Hematopoietic multipotent progenitor cell treated with erythropoietin and hydrocortisone succinate and interleukin-3 and kit ligand, for 8 days (in vitro differentiated cells): Measurements from ENCODE around the gene RHO.

Experiments used
- DNase-seq: peaks from one replicate; pipeline ENCODE4 v3.0.0-alpha.2; 2015

Gene RHO

DNA sequence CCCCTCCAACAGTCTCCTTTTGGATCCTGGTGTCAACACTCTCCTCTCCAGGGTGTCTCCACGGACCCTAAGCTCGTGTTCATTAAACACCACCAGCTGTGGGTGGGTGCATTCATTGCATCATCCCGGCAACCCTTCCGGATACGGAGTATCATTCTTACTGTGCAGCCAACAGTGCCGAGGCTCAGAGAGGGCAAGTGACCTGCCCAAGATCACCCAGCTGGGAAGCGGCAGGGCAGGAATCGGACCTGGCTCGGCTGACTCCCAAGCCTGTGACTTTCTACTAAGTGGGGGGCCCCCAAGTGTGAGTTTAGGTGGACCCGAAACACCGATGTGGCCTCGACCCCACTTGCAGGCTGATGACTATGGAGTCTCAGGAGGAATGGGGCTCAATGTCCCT, 34.9 kb downstream of the RHO start:
- DNase-seq, result no peak

DNA sequence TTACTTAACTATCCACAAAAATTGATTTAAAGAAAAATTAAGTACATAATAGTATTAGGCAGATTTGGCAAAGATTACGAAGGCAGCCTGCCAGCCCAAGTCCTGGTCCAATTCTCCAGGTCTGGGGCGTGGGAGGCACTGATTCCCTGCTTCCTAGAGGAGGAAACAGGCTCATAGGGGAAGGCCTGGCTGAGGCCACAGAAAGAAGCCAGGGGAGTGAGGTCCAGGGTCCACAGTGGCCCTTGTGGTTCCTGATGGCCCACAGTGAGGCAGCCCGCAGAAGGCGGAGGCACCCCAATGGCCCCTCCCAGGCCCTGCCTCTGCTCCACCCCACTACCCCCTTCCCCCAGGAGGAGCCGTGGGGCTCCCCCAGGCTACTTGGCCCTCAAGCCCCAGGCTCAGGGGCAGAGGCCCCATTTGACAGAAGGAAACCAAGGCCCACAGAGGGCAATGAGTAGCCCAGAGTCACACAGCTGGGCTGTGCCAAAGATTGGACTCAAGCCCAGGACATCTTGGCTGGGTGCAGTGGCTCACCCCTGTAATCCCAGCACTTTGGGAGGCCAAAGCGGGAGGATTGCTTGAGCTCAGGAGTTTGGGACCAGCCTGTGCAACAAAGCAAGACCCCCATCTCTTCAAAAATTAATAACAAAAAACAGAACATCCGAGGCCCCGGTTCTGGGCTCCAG, 35.6 kb downstream of the RHO start:
- DNase-seq, result no peak

DNA sequence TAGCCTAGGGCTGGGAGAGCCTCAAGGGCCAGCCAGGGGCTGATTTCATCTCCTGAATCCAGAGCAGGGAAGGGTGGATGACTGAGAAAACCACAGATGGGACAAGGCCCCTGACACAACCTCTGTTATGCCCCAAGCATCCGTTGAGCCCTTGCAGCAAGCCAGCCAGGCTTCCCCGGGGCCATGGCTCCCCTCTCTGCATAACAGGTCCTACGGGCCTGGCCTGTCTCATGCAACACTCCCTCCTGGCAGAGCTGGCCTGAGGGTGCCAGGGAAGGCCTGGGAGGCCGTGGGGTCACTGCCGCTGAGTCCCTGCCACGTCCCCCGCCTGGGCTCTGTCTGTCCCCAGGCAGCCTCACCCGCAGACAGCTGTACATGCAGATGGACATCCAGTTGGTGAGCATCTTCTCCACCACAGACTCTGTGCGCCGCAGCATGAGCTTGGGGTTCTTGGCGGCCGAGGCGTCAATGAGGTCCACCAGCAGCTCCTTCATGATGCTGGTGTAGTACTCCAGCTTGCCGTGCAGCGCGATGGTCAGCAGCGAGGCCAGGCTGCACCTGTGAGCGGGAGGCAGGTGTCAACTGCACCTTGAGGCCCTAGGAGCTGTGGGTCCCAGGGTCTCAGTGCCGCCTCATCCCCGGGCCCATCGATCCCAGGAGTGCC, 36.7 kb downstream of the RHO start:
- DNase-seq, result no peak

DNA sequence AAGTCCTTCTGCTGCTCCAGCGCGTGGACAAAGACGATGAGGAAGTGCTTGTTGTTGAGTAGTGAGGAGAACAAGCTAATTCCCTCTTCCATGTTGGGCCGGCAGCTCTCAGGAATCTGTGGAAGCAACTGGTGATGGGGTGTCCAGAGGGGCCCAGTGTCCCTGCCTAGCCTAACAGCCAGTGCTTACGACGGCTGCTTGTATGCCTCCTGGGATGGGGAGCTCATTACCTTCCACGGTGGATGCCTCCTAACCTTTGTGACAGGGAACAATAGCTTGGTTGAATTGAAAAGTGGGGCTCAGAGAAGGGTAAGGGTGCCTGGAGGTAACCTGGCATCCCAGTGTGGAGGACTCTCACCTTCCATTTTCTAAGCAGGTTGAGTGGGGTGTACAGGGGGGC, 37.5 kb downstream of the RHO start:
- DNase-seq, result no peak

DNA sequence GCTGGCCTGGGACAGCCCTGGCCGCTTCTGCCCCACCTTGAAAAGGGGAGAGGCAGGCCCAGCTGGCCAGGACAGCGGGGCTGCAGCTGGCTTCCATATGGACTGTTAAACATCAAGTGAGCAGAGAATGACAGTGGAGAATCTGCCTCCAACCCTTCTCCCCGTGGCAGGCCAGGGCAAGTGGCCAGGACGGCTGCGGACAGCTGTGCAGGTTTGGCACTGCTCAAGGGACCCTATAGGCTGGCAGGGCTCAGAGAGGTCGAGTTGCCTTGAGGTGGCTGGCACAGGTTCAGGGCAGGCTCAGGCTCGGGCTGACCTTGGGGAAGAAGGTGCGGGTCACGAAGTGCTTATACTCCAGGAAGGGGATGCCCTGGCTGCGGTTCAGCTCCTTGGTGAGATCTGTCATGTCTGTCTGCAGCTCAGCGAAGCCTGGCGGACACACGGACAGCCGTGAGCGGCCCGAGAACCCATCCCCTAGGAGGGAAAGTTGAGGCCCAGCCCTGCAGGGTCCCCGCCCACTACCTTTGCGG, 38.8 kb downstream of the RHO start:
- DNase-seq, result no peak

DNA sequence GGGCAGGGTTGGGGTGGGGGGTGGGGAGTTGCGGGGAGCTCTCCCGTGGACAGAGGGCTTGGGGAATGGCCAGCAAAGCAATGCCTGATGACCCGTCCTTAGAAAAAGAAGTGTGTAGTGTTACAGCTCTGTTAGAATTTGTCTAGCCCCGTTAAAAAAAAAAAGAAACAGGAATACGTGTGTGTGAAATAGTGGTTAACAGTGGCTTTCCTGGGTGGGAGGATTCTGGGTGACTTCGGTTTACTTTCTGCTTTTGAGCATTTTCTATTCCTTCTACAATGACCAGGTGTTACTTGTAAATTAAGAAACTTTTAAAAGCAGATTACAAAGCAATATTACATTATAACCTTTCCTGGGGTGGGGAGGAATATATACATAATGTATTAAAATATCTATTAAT, 39.5 kb downstream of the RHO start:
- DNase-seq, result no peak

DNA sequence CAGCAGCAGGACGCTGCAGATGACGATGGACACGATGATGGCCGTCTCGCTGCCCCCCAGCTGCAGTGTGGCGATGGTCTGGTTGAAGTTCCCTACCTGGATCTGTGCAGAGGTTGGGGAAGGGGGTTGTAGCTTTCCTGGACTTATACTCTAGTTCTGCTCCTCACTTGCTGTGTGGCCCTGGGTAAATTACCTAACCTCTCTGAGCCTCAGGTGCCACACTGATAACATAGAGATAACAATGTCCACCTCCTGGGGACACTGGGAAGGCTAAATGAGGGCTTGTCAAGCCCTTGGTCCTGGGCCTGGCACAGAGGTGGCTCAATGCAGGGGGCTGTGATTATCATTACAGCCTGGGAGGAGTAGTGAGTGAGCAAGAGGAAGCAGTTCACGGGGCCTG, 41.4 kb downstream of the RHO start:
- DNase-seq, result no peak

DNA sequence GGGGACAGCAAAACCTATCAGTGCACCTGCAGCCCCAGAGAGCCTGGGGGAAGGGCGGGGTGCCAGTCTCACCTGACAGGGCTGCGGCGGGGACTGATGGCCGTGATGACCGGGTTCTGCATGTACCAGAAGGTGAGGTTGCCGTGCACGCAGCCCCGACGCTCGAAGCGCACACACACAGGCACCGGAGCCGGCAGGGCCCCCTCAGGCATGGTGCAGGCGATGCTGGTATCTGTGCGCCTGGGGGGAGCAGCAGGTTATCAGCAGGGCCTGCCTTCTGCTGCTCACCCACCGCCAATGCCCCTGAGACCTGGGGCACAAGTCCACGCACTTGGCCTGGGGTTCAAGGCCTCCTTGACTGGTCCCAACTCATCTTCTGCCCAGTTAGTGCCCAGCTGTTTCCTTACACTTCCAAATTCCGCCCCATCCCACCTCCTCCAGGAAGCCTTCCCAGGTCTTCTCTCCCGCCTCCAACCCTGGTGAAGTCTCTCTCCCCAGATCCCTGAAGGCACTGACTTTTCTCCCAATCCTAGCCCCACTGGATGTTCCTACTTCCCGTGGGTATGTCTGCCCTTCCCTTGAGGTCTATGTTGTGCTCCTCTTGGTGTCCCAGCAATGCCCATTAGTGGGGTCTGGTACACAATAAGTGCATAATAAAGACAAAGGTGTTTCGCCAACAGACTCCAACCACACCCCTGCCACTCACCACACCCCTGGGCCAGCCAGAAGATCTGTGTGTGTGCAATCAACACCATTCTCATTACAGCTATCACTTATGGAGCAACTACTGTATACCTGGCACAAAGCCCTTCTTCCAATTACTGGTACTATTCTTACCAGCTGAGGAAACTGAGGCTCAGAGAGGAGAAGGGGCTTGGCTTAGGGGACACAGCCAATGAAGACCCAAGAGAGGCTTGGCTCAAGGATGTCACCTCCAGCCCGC, 43.4 kb downstream of the RHO start:
- DNase-seq, result no peak

DNA sequence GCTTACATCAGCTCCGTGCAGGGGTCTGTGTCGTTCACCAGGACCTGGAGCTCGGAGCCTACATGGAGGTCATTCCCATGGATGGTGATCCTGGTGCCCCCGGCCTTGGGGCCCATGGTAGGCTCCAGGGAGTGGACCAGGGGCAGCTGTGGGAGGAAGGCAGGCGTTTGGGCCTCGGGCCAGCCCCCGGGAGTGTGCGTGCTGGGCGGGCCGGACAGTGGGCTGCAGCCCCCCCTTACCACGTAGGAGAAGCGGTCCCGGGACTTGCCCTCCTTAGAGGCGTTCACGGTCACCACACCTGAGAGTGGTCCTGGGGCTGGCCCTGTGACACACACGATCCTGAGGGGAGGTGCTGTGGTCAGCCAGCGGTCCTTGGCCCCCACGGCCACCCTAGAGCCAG, 44.2 kb downstream of the RHO start:
- no peak for DNase-seq

DNA sequence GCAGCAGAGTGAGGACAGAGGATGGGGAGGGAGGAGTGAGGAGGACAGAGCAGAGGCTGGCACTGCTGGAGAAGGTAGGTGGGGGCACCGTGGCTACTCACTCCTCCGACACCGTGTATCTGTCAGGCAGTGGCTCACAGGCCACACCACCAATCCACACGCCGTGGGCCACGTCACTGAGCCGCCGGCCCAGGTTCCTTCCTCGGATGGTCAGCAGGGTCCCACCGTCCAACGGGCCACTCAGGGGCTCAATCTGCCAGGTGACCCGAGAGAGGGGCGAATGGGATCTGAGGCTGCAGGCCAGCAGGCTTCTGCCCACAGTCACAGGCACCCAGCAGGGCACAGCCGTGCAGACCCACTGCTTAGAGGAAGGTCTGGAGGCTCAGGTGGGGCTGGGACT, 45.1 kb downstream of the RHO start:
- DNase-seq, result no peak

DNA sequence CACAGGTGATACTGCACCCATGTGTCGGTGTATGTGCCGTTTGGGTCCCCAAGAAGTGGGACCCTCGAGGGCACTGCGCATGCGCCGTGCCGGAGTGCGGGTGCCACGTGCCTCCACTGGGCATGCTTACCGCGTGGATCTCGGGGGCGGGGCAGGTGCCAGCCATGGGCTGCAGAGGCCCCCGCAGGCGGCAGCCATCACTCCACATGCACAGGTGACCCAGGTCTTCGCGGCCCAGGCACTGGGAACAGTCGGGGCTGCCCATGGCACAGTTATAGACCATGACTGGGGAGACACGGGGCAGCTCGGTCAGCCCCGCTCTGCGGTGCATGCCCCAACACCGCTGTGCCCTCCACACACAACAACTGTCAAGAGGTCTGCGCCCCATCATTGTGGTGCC, 45.8 kb downstream of the RHO start:
- DNase-seq, result no peak

DNA sequence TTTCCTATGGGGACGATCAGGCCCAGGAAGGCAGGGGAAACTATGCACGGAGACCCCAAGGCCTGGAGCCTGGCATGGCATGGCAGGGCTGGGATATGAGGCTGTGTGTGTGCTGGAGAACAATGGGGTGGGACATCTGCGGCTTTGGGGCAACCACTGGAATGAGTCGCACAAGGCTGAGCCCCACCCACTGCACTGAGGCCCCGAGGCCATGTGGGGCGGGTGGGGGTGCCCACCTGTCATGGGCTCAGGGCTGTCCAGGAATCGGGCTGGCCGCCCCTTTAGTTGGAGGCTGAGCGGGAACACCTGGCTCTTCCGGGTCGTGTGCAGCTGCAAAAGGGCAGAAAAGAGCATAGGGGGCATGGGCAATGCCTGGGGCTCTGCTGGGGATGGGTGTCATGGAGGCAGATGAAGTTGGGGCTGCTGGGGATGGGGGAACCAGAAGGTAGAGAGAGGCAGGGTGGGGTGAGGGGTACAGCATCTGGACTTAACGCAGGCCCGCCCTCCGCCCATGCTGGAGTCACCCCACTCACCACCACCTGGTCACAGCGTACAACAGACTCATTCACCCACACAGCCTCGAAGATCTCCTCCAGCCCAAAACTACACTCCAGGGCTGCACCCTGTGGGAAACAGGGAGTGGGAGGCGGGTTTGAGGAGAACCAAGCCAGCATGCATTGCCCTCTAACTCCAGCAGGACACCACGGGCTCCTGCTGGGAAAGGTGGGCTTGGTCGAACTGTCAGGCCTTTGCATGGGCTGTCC, 47.0 kb downstream of the RHO start:
- DNase-seq, result peak; percentile 37

DNA sequence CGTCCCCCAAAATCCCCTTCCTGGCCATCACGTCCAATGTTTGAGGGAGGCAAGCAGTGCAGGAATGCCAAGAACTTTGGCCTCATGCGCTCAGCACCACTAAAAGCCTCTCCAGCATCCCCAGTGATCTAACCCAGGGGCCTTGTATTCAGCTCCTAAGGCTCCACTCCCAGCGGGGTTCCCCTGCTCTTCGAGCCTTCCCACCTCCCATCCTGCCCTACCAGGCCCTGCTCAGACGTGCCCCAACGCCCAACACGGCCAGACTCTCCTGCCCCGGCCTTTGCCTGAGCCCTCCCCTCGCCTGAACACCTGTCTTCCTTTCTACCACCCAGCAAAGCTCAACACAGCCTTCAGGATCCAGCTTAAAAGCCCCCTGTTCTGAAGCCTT, 47.6 kb downstream of the RHO start:
- no peak for DNase-seq

DNA sequence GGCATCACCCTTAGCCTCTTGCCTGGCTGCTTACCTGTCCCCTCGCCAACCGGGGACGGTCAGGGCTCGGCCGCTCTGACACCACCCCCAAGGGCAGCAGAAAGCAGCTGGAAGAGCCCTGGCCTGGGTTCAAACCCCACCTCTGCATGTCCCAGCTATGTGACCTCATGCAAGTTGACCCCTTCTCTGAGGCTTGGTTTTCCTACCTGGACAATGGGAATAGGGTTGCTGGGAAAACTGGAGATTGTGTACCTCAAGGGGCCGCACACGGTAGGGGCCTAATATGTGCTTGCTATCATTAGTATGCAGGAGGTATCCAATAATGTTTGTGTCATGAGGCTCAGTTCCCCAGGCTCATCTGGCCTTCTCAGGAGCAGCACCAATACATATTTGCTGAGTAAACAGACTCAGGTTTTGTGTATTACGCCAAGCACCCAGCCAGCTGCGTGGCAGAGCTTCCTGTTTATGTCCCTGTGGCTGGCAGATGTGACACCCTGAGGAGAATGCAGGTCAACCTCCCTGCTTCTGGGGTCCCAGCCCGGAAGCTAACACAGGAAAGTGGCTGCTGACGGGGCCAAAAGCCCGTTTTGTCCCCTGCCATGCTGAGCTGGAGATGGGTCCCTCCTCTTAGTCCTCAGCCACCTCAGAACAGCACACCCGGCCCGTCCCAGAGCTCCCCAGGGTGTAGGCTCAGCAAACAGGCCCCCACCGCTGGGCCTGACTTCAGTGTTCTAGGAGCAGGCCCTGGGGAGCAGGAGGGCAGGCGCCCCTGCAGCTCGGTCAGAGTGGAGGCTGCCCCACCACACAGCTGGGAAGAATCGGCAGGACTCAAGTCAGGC, 48.3 kb downstream of the RHO start:
- peak; percentile 55 for DNase-seq

DNA sequence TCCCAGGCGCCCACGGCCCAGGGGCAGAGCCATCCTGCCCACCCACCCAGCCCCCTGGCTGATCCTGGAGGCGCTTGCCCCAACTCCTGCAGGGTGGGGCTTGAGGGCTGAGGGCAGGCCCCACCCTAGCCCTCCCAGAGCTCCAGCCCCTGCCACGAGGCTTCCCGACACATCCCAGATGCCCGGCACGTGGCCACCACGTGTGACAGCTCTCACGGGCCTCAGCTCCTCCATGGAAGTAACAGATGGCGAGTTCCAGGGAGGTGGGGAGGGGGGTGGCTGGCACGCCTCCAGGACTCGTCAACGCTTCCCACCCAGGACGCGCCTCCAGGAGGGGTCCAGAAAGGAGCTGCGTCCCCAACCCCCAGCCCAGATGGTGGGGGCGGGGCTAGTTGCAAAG, 48.9 kb downstream of the RHO start:
- peak; percentile 78 for DNase-seq

DNA sequence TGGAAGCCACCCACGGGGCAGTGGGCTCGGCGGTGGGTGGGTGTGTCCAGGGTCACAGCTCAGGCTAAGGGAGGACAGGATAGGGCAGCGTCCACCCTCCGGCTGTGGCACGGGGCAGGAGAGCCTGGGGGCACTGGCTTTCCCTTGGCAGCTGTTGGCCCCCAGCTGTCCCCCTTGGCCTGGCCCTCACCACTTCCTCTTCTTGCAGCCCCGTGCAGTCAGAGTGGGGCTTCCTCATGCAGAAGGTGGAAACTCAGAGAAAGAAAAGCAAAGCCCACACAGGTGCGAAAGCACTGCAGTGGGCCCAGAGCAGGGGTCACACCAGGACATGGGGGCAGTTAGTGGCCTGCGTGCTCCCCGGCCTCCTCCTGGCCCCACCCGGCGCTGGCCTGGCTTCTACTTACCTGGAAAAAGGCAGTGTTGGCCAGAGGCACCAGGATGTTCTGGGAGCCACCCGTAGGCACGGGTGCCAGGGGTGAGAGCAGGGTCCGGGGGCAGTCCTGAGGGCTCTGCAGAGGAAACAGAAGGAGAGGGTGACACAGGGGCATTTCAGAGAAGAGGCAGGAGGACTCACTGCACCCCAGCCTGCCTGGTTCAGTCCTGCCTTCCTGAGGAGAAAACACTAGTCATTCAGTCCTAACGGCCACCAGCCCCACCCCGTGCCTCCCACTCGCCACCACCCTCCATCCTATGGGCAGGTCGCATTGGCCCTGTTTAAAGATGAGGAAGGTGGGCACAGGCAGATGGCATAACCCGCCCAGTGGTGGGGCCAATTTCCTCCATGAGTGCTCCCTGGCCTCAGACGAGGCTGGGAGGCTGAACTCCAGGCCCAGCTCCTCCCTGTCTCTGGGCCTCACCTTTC, 49.7 kb downstream of the RHO start:
- peak; percentile 93 for DNase-seq

DNA sequence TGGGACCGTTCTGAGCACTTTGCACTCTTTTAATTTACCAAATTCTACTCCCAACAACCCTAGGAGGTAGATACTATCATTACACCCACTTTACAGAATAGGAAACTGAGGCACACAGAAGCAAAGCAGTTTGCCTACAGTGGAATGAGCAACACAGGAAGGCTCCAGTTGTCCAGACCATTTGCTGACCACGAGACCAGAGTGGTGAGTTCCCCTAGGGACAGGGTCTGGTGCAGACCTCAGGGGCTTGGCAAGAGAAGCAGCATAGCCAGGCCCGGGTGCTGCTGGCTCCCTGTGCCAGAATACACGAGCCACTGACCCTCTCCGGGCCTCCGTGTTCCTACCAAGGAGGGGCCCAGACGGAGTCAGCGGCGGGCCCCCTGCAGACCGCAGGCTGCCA, 51.6 kb downstream of the RHO start:
- no peak for DNase-seq

DNA sequence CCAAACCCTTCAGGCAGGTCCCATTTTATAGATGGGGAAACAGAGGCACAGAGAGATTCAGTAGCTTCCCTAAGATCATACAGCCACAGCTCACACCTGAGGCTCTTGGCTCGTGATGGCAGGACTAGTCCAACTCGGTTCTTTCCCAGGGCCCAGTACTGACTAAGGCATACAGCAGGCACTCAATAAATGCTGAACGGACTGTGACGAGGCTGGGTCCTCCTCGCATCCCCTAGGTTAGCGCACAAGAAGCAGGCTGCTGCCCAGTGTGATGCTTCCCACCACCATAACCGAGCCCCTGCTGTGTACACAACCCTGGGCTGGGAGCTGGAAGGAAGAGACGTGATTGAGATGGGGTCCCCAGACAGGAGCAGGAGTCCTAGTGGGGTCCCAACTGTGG, 53.2 kb downstream of the RHO start:
- DNase-seq, result no peak

DNA sequence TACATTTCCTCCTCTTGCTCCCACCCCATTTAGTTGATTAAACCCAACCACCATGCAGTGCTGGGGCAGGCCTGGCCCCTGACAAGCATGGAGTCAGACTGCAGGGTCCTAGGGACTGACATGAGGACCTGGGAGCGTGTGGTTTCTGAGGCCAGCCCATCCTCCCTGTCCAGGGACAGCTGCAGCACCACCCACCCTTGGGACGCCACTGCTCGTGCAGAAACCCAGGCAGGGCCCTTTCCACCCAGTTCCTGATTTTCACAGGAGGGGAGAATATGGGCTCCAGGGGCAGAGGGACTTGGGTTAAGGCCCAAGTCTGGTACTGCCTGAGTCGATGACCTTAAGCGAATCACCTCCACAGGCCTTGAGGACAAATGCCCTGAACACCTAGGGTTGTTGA, 54.4 kb downstream of the RHO start:
- no peak for DNase-seq

DNA sequence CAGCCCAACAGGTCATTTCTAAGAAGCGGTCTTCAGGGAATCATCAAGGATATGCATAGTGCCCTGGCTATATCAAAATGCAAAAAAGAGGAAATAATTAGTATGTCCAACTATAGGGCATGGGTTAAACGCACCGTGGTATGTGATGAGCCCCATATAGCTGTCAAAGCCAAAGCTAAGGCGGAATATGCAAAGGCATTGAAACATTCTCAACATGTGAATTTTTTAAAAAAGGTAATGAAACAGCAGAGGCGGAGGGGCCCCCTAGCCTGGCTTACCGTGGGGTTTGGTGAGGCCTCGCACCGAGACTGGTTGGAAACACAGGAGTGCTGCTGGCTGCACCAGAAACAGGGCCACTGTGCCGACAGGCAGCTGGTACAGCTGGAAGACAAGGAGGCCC, 54.9 kb downstream of the RHO start:
- DNase-seq, result no peak

DNA sequence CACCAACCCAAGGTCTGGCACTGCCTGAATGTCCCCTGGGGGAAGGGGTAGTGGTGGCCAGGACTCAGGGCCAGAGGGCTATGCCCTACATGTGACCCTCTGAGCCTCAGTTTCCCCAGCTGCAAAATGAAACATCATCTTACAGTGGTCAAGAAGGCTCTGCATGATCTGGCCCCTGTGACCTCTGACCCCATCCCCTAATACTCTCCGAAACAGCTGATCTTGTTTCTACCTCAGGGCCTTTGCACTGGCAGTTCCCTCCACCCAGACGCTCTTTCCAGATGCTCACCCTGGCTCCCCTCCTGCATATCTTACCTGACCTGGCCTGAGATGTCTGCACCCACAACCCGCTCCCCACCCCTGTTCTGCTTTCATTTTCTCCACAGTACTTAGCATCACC, 56.2 kb downstream of the RHO start:
- DNase-seq, result no peak
